Measurements from ENCODE around the gene MRPL49.

DNA sequence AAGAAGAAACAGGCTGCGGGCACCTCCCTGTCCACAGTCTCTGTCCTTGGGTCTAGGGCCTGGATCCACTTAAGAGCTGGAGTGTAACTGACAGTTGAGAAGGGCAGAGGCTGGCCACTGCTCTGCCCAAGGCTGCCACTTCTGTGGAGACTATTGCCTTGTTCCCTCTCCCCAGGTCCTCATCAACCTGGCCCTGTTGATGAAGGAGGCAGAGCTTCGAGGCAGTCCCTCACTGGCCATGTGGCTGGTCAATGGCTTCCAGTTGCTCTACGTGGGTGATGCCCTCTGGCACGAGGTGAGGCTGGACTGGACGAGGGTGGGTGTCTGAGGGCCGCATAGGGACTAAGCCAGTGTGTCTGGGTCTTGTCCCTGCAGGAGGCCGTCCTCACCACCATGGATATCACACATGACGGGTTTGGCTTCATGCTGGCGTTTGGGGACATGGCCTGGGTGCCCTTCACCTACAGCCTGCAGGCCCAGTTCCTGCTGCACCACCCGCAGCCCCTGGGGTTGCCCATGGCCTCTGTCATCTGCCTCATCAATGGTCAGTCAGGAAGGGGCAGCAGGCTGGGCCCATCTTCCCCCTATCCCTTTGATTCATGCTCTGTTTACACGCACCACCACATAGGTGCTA, 7.5 kb upstream of the MRPL49 start:
- TF ChIP-seq, protein P1, sequence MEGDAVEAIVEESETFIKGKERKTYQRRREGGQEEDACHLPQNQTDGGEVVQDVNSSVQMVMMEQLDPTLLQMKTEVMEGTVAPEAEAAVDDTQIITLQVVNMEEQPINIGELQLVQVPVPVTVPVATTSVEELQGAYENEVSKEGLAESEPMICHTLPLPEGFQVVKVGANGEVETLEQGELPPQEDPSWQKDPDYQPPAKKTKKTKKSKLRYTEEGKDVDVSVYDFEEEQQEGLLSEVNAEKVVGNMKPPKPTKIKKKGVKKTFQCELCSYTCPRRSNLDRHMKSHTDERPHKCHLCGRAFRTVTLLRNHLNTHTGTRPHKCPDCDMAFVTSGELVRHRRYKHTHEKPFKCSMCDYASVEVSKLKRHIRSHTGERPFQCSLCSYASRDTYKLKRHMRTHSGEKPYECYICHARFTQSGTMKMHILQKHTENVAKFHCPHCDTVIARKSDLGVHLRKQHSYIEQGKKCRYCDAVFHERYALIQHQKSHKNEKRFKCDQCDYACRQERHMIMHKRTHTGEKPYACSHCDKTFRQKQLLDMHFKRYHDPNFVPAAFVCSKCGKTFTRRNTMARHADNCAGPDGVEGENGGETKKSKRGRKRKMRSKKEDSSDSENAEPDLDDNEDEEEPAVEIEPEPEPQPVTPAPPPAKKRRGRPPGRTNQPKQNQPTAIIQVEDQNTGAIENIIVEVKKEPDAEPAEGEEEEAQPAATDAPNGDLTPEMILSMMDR (IDR thresholded peaks at IDR 0.05; ENCODE audit: extremely low read depth in 1 of 2, insufficient read depth in 1 of 2, low read depth in 1 of 2, low read length in 2 of 2), result no peak
- no peak for TF ChIP-seq POLR2A (IDR thresholded peaks at IDR 0.05; ENCODE audit: low read depth, low read length)
- no peak for TF ChIP-seq EZH2 (IDR thresholded peaks at IDR 0.05; ENCODE audit: borderline replicate concordance, low read depth, low read length, severe bottlenecking)
- TF ChIP-seq, protein P2, sequence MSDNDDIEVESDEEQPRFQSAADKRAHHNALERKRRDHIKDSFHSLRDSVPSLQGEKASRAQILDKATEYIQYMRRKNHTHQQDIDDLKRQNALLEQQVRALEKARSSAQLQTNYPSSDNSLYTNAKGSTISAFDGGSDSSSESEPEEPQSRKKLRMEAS (IDR thresholded peaks at IDR 0.05; ENCODE audit: insufficient read depth, insufficient read length), result no peak
